Astrocyte (in vitro differentiated cells and primary cell): ENCODE data around the gene KL.

ENCODE experiments used
- CTCF ChIP-seq: IDR thresholded peaks from 2 replicates; pipeline ENCODE4 v1.5.1; 2011; ENCODE audit warnings: low read depth, mild to moderate bottlenecking, inconsistent platforms, low read length, moderate library complexity; ENCODE audit not compliant: insufficient read depth
- EZH2 ChIP-seq: IDR thresholded peaks from 2 replicates; pipeline ENCODE4 v1.6.1; 2012; ENCODE audit warnings: mild to moderate bottlenecking, low read length, inconsistent platforms; ENCODE audit not compliant: insufficient read depth

GRCh38 chr13:32968316-32968715 lies 47.9 kb upstream of the KL start:
- no peak for TF ChIP-seq CTCF
- TF ChIP-seq EZH2, result no peak
